Measurements from ENCODE around the gene CD96.

DNA sequence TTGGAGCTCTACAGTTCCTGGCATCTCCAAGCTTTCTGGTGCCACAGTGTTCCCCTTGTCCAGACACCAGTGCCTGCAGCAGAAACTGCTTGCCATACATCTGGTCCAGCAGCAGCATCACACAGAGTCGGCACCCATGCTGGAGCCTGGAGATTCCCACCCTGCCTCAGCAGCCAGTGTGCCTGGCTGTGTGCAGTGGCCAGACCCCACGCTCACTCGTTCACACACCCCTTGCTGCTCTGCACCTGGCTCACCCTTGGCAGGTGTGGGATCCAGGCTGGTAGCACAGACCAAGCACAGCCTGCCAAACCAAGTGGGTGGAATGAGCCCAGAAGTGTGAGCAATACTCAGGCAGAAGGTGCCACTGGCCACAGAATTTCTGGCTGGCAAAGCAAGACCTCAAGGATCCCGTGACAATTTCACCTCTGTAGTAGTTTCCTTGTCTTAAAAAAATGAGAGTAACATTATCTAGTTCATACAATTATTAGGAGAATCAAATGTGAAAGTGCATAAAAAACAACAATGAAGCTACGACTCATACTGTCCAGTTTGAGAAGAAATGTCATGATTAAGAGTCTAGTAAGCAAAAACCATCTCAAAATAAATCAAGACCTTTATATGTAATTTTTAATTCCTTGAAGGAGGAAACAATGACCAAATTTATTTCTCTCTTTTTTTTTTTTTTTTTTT is 76.1 kb downstream of the CD96 start:
- TF ChIP-seq, protein P1, sequence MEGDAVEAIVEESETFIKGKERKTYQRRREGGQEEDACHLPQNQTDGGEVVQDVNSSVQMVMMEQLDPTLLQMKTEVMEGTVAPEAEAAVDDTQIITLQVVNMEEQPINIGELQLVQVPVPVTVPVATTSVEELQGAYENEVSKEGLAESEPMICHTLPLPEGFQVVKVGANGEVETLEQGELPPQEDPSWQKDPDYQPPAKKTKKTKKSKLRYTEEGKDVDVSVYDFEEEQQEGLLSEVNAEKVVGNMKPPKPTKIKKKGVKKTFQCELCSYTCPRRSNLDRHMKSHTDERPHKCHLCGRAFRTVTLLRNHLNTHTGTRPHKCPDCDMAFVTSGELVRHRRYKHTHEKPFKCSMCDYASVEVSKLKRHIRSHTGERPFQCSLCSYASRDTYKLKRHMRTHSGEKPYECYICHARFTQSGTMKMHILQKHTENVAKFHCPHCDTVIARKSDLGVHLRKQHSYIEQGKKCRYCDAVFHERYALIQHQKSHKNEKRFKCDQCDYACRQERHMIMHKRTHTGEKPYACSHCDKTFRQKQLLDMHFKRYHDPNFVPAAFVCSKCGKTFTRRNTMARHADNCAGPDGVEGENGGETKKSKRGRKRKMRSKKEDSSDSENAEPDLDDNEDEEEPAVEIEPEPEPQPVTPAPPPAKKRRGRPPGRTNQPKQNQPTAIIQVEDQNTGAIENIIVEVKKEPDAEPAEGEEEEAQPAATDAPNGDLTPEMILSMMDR (IDR thresholded peaks at IDR 0.05; ENCODE audit: poor library complexity) = no peak
- no peak for TF ChIP-seq EZH2phosphoT487 (IDR thresholded peaks at IDR 0.05; ENCODE audit: low read depth, severe bottlenecking, unreplicated experiment)
- TF ChIP-seq EZH2 (IDR thresholded peaks at IDR 0.05; ENCODE audit: borderline replicate concordance) = no peak

Measured in hepatocyte (in vitro differentiated cells).